Ovary (tissue), 3 donors: Measurements from ENCODE around the gene TFPI2.

ENCODE experiments used
- POLR2A ChIP-seq: fragments of 450-650 bp; IDR thresholded peaks from one replicate; pipeline ENCODE4 v1.6.1; 2017; ENCODE audit warnings: antibody characterized with exemption, mild to moderate bottlenecking, moderate library complexity
- TF ChIP-seq, protein P1 (sequence below), 3 donors: fragments of 450-650 bp in 2 of 3; fragments of 200-600 bp in 1 of 3; IDR thresholded peaks; one replicate each; pipeline versions ENCODE4 v1.5.1 to v1.8.0; 2016 to 2022; ENCODE audit warnings: antibody characterized with exemption in 3 of 3, mild to moderate bottlenecking in 1 of 3
- donor health status: DM: no; HTN: no; CAD: no.

GRCh38 chr7:93933156-93933555 is 42.6 kb upstream of the TFPI2 start:
- TF ChIP-seq, protein P1, sequence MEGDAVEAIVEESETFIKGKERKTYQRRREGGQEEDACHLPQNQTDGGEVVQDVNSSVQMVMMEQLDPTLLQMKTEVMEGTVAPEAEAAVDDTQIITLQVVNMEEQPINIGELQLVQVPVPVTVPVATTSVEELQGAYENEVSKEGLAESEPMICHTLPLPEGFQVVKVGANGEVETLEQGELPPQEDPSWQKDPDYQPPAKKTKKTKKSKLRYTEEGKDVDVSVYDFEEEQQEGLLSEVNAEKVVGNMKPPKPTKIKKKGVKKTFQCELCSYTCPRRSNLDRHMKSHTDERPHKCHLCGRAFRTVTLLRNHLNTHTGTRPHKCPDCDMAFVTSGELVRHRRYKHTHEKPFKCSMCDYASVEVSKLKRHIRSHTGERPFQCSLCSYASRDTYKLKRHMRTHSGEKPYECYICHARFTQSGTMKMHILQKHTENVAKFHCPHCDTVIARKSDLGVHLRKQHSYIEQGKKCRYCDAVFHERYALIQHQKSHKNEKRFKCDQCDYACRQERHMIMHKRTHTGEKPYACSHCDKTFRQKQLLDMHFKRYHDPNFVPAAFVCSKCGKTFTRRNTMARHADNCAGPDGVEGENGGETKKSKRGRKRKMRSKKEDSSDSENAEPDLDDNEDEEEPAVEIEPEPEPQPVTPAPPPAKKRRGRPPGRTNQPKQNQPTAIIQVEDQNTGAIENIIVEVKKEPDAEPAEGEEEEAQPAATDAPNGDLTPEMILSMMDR (IDR thresholded peaks at IDR 0.05) = no peak
- no peak for TF ChIP-seq POLR2A
